AG20443 (cell line): Measurements from ENCODE around the gene SESN2.

Experiments
- DNase-seq: peaks from one replicate; pipeline ENCODE4 v3.0.0; 2012; ENCODE audit warnings: low spot score, mixed read lengths

SESN2 gene

DNA sequence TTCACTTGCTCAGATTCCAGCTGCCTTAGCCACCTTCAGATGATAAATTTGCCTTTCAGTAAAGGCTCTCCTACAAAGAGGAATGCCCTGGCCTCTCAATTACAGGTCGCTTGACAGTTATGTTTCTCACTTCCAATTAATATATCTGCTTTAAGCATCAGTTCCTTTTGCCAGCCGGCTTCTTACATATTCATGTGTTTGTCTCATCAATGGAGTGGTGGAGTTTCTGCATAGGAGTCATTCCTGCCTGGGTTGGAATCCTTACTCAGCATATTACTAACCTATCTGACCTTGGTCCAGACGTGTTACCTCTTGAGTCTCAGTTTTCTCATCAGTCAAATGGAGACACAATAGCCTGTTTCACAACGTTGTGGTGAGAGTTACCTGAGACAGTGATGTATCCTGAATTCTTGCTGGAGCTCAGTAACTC is 9.4 kb upstream of the SESN2 start:
- no peak for DNase-seq

DNA sequence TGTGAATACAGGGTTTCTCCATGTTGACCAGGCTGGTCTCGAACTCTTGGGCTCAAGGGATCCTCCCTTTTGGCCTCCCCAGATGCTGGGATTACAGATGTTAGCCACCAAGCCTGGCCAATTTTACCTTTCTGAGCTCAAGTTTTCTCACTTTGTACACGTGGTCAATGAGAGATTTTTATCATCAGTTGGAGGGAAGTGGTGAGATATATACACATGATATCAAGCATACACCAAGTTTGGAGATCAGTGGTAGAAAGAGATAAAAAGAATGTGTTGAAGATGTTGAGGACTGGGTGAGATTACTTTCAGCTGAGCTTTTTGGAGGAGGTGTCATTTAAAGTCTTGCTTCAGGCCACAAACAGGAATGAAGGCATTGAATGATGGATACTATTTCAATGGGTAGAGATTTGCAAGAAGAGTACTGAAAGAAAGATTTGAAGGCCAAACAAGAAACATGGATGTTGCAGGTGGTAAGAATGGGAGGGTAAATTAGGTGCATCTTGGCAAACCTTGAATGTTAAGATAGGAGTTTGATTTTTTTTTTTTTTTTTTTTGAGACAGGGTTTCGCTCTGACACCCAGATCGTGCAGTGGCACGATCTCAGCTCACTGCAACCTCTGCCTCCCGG is 3.0 kb upstream of the SESN2 start:
- no peak for DNase-seq

DNA sequence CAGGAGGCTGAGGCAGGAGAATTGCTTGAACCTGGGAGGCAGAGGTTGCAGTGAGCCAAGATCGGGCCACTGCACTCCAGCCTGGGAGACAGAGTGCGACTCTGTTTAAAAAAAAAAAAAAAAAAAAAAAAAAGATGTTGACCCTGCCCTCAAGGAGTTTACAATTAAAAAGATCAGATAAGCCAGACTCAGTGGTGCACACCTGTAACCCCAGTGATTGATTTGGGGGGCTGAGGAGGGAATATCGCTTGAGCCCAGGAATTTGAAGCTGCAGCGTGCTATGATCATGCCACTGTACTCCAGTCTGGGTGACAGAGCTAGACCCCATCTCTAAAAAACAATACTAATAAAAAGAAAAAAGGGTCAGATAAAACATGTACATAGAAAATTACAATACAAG is 1.6 kb upstream of the SESN2 start:
- DNase-seq, result no peak

DNA sequence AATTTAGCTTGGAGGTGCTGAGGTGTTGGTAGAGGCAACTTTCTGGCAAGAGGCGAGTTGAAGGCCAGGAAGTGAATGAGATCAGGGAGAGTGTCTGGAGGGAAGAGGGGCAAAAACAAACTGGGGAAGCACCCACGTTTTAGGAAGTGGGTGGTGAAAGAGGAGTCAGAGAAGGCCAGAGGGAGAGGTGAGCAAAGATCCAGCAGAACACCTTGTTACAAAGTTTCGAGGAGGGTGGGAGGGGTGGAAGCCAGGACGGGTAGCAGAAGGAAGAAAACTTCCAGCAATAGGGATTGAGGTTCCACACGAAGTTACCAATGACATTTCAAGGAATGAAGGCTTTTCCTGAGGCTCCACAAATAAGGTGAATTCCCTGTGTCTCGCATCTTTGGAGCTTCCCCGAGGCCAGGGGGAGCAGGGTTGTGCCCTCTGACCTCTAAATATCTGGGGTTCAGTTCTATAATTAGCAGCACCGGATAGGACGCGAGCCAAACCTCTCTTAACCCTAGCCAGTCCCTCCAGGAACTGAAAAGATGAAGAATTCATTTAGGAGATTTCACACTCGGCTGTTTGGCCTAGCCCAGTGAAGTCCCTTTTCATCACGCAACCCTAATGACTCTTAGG is 578 bp upstream of the SESN2 start:
- DNase-seq, result no peak

DNA sequence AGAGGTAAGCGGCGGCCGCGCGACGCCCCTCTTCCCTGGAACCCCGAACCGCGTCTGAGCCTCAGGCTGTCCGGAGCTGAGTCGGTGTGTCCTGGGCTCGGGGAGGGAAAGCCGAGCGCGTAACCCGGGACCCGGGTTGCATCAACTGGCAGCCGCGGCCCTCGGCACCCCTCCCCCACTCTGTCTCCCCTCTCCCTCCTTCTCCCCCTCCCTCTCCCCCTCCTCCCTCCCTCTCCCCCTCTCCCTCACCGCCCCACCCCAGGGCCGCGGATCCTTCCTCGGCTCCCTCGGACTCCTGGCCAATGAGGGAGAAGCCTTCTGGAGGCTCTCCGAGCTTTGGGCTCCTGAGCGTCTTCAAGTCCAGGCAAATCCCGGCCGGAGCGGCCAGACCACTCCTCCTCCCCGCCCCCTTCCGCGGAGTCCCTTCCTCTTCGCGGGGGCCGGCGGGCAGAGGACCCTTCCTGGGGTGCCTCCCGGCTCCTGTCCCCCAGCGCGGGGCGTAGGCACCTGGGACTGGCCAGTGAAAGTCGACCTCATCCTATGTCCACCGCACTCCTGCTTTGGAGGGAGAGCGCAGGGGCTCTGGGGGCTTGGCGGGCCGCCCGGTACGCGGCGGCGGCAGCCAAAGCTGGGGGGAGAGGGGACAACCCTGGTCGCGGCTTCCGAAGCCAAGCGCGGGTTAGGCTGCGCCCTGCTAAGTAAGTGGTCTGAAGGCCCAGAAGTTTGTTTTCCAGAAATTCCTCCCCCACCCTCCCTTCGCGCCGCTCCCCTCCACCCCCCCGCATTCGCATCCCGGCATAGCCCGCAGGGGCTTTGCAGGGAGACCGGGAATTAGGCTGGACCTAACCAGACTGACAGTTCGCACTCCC is 850 bp downstream of the SESN2 start:
- DNase-seq, result peak; percentile 78

DNA sequence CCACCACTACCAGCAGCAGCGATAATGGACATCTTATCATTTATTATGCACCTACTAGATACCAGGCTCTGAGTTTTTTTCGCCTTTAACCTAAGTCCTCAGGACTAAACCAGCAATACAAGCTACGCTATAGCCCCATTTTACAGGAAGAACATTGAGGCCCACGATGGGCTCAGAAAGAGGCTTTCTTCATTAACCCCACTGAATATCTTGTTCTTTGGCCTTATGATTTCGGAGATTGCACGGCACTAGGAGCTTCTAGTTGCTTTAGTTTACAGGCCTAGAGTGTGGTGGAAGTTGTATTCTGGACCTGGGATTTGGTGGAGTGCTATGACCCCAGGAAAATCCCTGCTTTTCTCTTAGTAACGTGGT is 1.5 kb downstream of the SESN2 start:
- DNase-seq, result no peak

DNA sequence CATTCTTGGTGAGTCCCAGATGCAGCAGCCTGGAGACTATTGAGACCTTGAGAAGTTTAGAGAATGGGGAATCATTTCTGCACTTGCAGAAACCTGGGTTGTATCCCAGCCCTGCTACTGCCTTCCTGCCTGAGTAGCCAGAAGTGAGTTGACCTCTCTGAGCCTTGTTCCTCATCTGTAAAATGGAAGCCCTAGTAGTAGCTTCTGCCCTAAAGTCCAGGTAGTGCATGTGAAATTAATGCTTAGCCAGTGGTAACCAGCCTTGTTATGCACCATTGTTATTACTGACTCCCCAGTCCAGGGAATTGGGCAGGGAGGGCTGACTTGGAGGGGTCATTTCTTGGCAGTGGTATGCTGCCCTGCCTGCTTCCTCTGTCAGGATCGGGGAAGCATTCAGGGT is 5.6 kb downstream of the SESN2 start:
- DNase-seq, result no peak

DNA sequence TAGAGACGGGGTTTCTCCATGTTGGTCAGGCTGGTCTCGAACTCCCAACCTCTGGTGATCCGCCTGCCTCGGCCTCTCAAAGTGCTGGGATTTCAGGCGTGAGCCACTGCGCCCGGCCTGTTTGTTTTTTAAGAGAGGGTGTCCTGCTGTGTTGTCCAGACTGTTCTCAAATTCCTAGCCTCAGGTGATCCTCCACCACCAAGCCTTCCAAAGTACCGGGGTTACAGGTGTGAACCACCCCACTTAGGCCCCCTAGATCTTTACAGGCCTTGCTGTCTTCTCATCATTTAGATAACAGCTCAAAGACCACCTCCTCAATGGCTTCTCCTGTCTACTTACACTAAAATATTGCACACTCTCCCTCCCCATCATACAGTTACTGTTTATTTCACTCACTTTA is 6.3 kb downstream of the SESN2 start:
- no peak for DNase-seq

DNA sequence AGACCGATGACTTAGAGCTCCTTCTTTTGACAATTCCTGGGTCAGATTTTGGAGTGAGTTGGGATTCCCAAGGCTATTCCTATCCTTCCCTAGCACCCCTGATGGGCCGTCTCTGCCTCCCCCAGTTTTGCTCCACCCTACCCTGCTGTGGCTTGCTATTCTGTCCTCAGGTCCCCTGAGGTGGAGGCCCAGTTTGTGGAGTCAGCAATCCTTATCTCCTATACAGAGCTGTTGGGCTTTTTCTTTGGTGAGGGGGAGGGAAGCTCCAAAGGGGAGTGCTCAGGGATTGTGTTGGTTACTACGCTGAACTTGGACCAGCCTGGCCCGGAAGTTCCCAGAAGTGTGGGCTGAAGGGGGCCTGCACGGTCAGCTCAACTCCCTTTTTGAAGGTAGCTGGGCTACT is 7.6 kb downstream of the SESN2 start:
- DNase-seq, result no peak

DNA sequence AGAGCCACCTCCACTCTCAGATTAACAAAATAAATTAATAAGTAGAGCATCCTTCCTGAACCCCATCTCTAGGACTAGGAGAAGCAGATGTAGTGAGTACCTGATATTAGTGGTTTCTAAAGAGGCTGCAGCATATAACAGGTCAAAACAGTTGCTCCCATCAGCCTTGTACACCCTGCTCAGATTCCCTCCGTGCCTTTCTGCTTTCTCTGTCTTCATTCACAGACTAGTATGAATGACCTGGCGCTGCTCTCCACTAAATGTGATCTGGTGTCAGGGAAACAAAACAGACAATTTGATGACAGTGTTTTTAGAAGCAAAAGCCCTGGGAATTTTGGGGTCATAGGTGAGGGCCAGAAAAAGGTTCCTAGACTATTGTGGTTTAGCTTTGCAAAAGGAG is 8.3 kb downstream of the SESN2 start:
- DNase-seq, result no peak

DNA sequence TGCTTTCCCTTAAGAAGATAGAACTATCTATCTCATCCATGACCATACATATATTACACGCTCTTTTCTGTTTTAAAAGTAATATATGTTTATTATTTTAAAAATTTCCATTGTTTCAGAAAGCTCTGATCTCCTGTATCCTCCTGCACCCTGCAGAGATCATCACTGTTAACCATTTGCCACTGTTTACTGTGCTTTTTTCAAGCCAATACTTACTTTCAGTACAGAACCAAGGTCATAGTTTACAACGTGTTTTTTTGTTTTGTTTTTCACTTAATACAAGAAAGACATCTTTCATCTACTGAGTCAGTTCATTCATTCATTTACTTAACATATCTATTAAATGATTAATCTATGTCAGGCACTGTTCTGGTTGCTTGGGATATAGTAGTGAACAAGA is 10.2 kb downstream of the SESN2 start:
- DNase-seq, result no peak

DNA sequence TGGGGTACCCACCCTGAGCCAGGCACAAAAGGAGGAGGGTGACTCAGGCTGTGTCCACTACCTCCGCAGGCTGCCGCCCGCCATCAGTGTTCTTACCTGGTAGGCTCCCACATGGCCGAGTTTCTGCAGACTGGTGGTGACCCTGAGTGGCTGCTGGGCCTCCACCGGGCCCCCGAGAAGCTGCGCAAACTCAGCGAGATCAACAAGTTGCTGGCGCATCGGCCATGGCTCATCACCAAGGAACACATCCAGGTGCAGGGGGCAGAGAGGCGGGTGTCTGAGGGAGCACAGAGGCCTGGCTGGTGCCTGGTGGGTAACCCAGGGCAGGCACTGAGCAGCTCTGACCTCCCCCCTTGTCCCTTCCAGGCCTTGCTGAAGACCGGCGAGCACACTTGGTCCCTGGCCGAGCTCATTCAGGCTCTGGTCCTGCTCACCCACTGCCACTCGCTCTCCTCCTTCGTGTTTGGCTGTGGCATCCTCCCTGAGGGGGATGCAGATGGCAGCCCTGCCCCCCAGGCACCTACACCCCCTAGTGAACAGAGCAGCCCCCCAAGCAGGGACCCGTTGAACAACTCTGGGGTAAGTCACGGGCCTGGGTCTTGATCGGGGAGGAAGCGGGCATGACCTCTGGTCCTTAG is 13.0 kb downstream of the SESN2 start:
- DNase-seq, result no peak

DNA sequence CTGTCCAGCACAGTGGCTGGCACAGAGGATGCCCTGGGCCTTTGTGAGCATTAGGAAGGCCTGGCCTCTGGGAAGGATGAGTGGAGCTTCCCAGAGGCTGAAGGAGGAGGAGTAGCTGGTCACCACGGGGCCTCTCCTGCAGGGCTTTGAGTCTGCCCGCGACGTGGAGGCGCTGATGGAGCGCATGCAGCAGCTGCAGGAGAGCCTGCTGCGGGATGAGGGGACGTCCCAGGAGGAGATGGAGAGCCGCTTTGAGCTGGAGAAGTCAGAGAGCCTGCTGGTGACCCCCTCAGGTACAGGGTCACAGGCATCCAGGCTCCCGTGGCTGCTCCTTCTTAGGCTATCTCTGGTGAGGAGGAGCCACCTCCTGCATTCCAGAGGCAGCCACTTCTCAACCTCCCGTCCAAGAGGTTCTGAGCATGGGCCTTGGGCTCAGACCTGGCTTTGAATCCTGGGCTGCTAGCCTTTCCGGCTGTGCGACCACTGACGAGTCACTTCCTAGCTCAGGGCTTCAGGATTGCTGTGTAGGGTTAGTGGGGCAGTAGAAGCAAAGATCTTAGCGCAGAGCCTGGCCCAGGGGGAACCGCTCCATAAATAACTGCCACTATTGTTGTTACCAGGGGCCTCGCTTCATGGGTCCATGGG is 14.0 kb downstream of the SESN2 start:
- DNase-seq, result no peak

DNA sequence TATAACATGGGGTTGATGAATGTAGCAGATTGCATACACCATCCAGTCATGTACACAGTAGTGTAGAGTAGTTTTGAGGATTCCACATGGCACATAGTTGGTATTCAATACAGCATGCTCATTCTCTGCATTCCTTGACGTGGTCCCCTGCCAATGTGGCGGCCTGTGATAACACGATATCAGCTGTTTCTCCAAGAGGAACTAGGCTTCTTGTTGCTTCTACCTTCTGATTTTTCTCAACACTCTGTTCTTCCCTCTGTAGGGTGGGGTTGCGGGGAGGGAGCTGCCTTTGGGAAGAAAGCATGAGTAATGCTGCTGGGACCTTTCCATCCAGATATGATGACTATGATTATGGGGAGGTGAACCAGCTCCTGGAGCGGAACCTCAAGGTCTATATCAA is 19.4 kb downstream of the SESN2 start:
- DNase-seq, result no peak

DNA sequence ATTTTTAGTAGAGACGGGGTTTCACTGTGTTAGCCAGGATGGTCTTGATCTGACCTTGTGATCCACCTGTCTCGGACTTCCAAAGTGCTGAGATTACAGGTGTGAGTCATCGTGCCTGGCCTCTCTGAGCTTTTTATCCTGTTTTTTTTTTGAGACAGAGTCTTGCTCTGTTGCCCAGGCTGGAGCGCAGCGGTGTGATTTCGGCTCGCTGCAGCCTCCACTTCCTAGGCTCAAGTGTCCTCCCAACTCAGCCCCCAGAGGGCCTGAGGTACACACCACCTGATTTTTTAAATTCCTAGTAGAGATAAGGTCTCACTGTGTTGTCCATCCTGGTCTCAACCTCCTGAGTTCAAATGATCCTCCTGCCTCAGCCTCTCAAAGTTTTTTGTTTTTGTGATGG is 20.4 kb downstream of the SESN2 start:
- DNase-seq, result no peak

DNA sequence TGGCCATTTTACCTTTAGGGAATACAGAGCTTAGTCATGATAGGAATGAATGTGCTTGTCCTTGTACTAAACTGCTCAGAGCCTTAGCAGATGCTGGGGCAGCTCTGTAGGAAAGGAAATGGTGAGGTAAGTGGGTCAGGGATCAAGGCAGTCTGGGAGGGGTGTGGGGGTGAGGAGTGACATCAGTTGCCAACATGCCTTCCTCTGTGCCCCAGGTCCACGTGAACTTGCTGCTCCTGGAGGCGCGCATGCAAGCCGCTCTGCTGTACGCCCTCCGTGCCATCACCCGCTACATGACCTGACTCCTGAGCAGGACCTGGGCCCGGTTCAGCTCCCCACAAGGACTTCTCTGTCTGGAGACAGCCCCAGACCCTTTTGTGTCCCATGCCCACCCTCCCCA is 21.2 kb downstream of the SESN2 start:
- no peak for DNase-seq

DNA sequence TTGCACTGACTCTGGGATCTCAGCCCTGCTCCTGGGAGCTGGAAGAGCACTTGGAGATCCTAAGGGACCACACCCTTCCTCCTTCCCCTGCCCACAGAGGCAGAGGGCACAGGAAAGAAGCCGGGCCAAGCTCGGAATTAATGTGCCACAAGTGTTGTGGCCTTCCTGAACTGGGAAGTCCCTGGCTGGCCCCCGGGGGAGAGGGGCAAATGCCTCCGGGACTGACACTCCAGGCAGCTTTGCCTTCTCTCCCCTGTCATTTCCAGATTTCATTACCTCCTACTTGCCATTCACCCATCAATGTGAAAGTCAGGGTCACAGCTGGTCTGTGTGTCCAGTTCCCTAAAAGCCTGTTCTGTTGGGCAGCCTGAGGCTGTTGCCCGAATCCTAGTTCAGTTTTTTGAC is 21.7 kb downstream of the SESN2 start:
- DNase-seq, result no peak

DNA sequence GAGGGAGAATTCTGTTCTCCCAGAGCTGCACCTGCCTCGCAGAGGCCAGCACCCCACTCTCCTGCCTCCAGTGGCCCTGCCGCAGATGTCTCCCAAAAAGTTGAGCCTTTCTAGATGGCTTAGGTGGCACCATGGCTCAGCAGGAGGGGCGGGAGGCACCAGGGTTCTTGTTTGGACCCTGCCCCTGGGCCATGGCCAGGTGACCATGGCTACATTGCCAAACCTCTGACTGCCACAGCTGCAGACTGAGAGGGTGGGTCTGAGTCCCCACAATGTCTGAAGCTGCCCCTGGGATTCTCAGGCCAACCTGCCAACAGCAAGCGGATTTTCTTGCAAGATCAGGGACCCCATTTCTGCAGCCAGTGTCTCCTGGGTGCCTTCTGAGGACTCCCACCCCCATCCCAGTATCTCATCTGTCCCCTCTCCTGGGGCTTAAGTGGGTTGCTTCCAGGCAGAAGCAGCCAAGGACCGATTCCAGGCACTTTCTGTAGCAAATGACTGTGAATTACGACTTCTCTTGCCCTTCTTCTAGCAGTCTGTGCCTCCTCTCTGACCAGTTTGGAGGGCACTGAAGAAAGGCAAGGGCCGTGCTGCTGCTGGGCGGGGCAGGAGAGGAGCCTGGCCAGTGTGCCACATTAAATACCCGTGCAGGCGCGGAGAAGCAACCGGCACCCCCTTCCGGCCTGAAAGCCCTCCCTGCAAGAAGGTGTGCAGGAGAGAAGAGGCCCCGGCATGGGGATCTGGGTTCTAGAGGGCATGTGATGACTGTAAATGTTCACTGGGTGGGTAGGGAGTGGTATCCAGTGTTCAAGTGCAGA is 22.5 kb downstream of the SESN2 start:
- DNase-seq, result no peak

DNA sequence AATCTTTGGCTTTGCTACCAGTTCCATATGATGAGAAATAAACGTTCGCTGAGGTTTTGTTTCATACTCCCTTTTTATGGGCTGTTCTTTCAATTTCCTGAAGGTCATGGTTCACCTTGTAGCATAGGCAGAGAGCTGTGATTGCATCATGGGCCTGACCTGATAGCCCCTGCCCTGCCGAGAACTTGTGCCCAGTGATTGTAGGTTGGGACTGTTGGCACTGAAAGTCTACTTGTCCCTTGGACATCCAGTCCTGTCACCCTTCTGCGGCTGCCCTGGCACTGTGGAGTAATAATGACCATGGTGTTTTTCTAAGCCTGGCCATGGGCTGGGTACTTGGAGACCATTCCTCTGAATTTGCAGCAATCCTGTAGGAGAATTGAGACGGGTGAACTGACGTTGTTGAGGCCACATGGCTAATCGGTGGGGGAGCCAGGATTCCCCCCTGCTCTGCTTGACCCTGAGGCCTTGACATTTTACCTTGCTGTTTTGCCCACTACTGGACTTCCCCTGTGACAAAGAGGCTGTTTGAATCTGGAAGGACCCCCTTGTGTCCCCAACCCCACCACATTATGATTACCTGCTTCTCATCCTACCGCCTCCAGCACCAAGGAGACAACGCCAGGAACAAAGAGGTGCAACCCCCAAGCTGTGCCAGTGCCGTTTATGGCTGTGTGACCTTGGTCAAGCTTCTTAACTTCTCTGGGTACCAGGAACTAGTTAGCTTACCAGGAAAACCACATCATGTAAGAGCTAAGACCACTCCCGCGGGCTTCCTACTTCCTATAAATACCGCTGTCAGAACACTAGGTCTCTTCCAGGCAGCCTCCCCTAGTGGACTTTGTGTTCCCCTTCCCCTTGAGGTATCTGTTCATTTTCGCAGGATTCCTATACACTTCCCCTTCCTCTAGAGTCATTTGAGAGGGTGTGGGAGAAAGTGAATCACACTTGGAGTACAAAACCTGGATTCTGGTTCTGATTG is 23.4 kb downstream of the SESN2 start:
- no peak for DNase-seq

DNA sequence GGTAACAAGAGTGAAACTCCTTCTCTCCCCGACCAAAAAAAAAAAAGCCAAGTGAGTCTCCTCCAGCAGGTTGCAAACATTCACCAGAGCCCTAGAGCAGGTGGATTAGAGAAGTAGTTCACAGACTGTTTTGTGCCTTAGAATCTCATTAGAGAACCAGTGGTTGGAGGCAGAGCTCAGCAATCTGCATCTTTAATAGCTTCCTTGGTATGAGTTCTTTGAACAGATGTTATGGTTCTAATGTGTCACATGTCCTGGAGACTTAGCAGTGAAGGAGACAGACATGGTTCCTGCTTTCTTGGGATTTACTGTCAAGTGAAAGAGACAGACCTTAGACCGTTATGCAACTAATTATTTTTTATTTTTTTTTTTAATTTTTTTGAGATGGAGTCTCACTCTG is 26.8 kb downstream of the SESN2 start:
- no peak for DNase-seq
